Measurements from ENCODE around the gene KCNJ9.
A peak's percentile ranks its signal among the peaks of the same experiment; 100 is the strongest.

KCNJ9 gene

GRCh38 chr1:160066829-160067745, 14.3 kb upstream of the KCNJ9 start:
- no peak for DNase-seq

- DNase-seq, result no peak
These were observed 13.1 kb upstream of the KCNJ9 start for GRCh38 chr1:160068225-160068624.

- DNase-seq, result no peak
These were observed 11.7 kb upstream of the KCNJ9 start, which contains the start of gene KCNJ10 for GRCh38 chr1:160069460-160070231. KCNJ10 (minus strand) TSS chr1:160070160; CDS start chr1:160042532, 27,628 bp downstream.

- DNase-seq, result peak; percentile 64 to 67
These were observed 10.8 kb upstream of the KCNJ9 start for GRCh38 chr1:160070243-160071163.

- DNase-seq, result no peak
These were observed 10.0 kb upstream of the KCNJ9 start for GRCh38 chr1:160071289-160071688.

- DNase-seq, result no peak
These were observed 6.5 kb upstream of the KCNJ9 start for GRCh38 chr1:160074865-160075264.

GRCh38 chr1:160075836-160076235, 5.5 kb upstream of the KCNJ9 start:
- no peak for DNase-seq

GRCh38 chr1:160076295-160076694, 5.0 kb upstream of the KCNJ9 start:
- no peak for DNase-seq

GRCh38 chr1:160077486-160077885, 3.9 kb upstream of the KCNJ9 start:
- DNase-seq, result no peak

GRCh38 chr1:160078512-160079195, 2.7 kb upstream of the KCNJ9 start:
- peak; percentile 45 to 47 for DNase-seq

GRCh38 chr1:160079448-160079847, 1.9 kb upstream of the KCNJ9 start:
- DNase-seq, result no peak

GRCh38 chr1:160080381-160081100, 797 bp upstream of the KCNJ9 start:
- DNase-seq, result no peak

GRCh38 chr1:160082487-160082886, 1.1 kb downstream of the KCNJ9 start:
- DNase-seq, result no peak

GRCh38 chr1:160082926-160083325, 1.6 kb downstream of the KCNJ9 start:
- DNase-seq, result no peak

- DNase-seq, result peak; percentile 72 to 77
These were observed 2.8 kb downstream of the KCNJ9 start for GRCh38 chr1:160083968-160084770.

- no peak for DNase-seq
These were observed 3.5 kb downstream of the KCNJ9 start for GRCh38 chr1:160084771-160085321.

- peak; percentile 65 to 73 for DNase-seq
These were observed 4.5 kb downstream of the KCNJ9 start for GRCh38 chr1:160085686-160086455.

- DNase-seq, result no peak
These were observed 5.1 kb downstream of the KCNJ9 start for GRCh38 chr1:160086456-160086892.

- no peak for DNase-seq
These were observed 5.9 kb downstream of the KCNJ9 start for GRCh38 chr1:160087118-160087662.
